HL-60 (cell line): ENCODE data around the gene KIAA0408.

Source experiments
- DNase-seq, 2 experiments: peaks; one replicate each; pipeline ENCODE4 v3.0.0-alpha.2; 2010 to 2020; ENCODE audit warnings: low read depth in 1 of 2, low spot score in 1 of 2
- H3K27ac ChIP-seq: fragments of 250-450 bp; sonication (Bioruptor Pico); replicated peaks from 2 replicates; pipeline ENCODE4 v1.5.1; 2020; ENCODE audit warnings: mild to moderate bottlenecking, moderate library complexity
- H3K27me3 ChIP-seq: fragments of 250-450 bp; sonication (Bioruptor Pico); 2 replicates; pipeline ENCODE4 v1.5.1; 2021; ENCODE audit warnings: mild to moderate bottlenecking, moderate library complexity; ENCODE audit not compliant: insufficient read depth, poor library complexity, severe bottlenecking
- H3K4me3 ChIP-seq: replicated peaks from 2 replicates; pipeline ENCODE4 v1.5.1; 2011; ENCODE audit warnings: mild to moderate bottlenecking, control low read depth, low read length; ENCODE audit not compliant: insufficient read depth
- CTCF ChIP-seq: IDR thresholded peaks from one replicate; pipeline ENCODE4 v1.5.1; 2011; ENCODE audit warnings: low read length, control low read depth, inconsistent platforms; ENCODE audit not compliant: insufficient read depth
- GABPA ChIP-seq: IDR thresholded peaks from 2 replicates; pipeline ENCODE4 v1.6.1; 2012; ENCODE audit warnings: low read depth
- POLR2AphosphoS5 ChIP-seq: IDR thresholded peaks from 2 replicates; pipeline ENCODE4 v1.6.1; 2012; ENCODE audit warnings: low read depth
- REST ChIP-seq: IDR thresholded peaks from 2 replicates; pipeline ENCODE4 v1.6.1; 2012; ENCODE audit warnings: low read depth; ENCODE audit not compliant: insufficient replicate concordance
- SPI1 ChIP-seq: IDR thresholded peaks from 2 replicates; pipeline ENCODE4 v1.6.1; 2012; ENCODE audit warnings: low read depth, mild to moderate bottlenecking, borderline replicate concordance

KIAA0408 gene

GRCh38 chr6:127463056-127463455, 3.9 kb upstream of the KIAA0408 start:
- no peak overlapping the region for H3K27ac ChIP-seq
- H3K27me3 ChIP-seq = no peaks in the 10 kb centered on the region
- DNase-seq = no peak
- H3K4me3 ChIP-seq = no peak overlapping the region
- no peak for TF ChIP-seq SPI1
- TF ChIP-seq REST = no peak
- TF ChIP-seq CTCF = no peak
- TF ChIP-seq GABPA = no peak
- no peak for TF ChIP-seq POLR2AphosphoS5

- TF ChIP-seq REST (no peak), GABPA (no peak), POLR2AphosphoS5 (no peak), SPI1 (no peak), CTCF (no peak)
- Histone ChIP-seq H3K4me3 (no peak overlapping the region), H3K27ac (no peak overlapping the region), H3K27me3 (no peaks in the 10 kb centered on the region)
- no peak for DNase-seq
Observed at GRCh38 chr6:127462376-127462775, 3.2 kb upstream of the KIAA0408 start.

GRCh38 chr6:127460465-127460864, 1.3 kb upstream of the KIAA0408 start:
- Histone ChIP-seq H3K27me3 (no peaks in the 10 kb centered on the region), H3K4me3 (no peak overlapping the region), H3K27ac (no peak overlapping the region)
- no peak for DNase-seq
- TF ChIP-seq SPI1 (no peak), POLR2AphosphoS5 (no peak), CTCF (no peak), GABPA (no peak), REST (no peak)
